ENCODE measurements around the gene CAB39.

DNA sequence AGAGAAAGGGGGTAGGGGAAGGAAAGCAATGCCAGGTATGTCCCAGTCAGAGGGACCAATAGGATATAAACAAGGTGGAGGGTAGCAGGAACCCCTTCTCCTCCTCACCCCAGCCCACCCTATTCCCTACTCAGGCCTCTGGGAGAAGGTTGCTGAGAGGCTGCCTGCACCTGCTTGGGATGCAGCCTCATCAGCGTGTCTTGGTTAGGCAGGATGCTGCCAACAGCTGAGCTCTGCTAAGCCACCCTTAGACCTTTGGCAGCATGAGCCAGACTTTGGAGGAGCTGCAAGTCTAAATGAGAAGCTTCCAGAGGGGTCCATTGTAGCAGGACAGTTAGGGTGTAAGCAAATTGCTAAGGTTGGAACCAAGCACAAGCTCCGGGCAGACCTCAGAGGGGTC, 38.2 kb upstream of the CAB39 start:
- TF ChIP-seq POLR2AphosphoS5 (IDR thresholded peaks at IDR 0.05; ENCODE audit: low read depth), result no peak
- TF ChIP-seq, protein P1, sequence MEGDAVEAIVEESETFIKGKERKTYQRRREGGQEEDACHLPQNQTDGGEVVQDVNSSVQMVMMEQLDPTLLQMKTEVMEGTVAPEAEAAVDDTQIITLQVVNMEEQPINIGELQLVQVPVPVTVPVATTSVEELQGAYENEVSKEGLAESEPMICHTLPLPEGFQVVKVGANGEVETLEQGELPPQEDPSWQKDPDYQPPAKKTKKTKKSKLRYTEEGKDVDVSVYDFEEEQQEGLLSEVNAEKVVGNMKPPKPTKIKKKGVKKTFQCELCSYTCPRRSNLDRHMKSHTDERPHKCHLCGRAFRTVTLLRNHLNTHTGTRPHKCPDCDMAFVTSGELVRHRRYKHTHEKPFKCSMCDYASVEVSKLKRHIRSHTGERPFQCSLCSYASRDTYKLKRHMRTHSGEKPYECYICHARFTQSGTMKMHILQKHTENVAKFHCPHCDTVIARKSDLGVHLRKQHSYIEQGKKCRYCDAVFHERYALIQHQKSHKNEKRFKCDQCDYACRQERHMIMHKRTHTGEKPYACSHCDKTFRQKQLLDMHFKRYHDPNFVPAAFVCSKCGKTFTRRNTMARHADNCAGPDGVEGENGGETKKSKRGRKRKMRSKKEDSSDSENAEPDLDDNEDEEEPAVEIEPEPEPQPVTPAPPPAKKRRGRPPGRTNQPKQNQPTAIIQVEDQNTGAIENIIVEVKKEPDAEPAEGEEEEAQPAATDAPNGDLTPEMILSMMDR (IDR thresholded peaks at IDR 0.05; ENCODE audit: insufficient read depth, low read length), result no peak
